Middle frontal gyrus (tissue), 1 donor: ENCODE measurements around the gene CAV3.
"Not testable (repeated sequence)": the region's sequence is repeated elsewhere in the genome, so short reads cannot be mapped to it uniquely, and the experiment has no call there.

Experiments used
- DNase-seq: peaks from one replicate; pipeline ENCODE4 v3.0.0-alpha.2; 2015; ENCODE audit warnings: low spot score; ENCODE audit errors: extremely low spot score

CAV3 gene

DNA sequence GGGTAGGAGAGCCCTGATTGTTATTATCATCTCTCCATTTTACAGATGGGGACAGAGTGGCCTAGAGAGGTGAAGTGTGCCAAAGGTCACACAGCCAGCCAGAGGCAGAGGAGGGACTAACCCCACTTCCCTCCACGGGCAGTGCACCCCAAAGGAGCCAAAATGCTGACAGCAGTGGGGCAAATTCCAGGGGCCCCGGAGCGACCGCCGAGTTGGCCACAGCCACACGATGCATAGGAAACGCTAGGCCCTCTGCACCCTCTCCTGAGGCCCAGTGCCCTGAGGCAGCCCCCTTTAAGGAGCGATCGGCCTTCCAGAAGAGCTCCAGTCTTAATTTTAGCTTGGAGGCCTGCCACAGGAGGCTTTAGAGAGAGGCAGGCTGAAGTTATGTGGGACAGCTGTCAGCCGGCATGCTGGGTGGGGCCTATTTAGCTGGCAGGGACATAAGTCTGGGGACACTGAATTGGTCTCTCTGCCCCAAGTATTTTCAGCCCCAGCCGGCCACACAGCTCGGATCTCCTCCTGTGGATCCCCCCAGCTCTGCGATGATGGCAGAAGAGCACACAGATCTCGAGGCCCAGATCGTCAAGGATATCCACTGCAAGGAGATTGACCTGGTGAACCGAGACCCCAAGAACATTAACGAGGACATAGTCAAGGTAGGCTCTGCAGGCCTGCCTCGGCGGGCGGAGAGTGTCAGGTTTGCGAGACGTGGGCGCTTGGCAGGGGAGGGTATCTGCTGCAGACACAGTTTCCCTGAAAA is at the start of gene CAV3:
Gene CAV3 (plus strand): TSS at position 471 of the 763 bp plus-strand sequence. CDS start 75 bp downstream, at position 546.
- DNase-seq = no peak

GRCh38 chr3:8684992-8685391 is 48.6 kb upstream of the CAV3 start:
- not testable (repeated sequence) for DNase-seq

DNA sequence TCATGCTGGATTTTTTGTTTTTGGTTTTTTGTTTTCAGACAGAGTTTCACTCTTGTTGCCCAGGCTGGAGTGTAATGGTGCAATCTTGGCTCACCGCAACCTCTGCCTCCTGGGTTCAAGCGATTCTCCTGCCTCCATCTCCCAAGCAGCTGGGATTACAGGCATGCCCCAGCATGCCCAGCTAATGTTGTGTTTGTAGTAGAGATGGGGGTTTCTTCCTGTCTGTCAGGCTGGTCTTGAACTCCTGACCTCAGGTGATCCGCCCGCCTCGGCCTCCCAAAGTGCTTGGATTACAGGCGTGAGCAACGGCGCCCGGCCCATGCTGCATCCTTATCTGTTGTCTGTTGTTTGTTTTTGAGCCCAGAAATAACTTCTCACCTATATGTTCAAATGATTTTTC is 42.3 kb upstream of the CAV3 start:
- DNase-seq = not testable (repeated sequence)

- no peak for DNase-seq
These were observed 31.0 kb upstream of the CAV3 start for GRCh38 chr3:8702560-8702959.

GRCh38 chr3:8705575-8705974 is 28.0 kb upstream of the CAV3 start:
- DNase-seq = no peak

DNA sequence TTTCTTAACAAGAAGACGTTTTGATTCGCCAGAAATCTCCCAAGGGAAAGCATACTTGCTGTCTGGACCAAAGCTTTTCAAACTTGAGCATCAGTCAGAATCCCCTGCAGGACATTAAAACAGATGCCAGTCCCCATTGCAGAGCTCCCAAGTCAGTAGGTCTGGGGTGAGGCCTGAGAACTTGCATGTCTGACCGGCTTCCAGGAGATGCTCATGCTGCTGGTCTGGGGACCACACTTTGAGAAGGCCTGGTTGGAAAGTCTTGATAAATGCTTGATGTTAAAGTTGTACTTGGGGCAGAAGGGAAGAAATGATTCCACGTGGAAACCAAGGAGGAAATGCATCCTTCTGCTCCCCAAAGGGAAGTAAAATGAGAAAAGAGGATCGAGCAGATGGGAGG is 24.3 kb upstream of the CAV3 start:
- no peak for DNase-seq

DNA sequence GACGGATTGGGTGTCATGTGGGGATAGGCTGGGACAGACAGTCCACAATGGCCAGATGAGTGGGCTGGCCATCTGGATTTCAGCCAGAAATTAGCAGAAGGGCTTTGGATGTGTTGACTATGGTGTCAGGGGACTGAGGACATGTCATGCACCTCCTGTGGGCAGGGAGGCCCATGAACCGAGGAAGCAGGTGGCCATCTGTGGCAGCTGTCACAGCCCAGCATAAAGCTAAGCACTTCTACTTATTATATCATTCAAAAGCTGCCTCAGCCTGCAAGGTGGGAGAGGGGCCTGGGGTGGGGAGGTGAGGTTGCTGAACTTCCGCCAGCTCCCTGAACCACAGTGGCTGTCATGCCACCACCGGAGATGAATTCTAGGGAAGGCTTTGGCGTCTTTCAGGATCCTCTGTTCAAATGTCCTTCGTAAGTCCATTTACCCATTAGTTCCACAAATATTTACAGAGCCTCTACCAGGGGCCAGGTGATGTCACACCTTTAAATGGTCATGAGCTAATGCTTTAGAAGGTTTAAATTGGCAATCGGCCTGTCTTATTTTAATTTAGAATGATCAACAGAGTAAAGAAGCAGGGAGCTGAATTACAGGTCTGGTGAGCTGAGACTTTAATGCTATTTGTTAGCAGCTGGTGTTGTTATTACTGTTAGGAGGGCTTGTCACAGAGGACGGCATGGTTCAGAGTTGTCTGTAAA is 23.6 kb upstream of the CAV3 start:
- no peak for DNase-seq

- peak; percentile 11 for DNase-seq
These were observed 21.3 kb upstream of the CAV3 start for GRCh38 chr3:8712045-8712907.

- no peak for DNase-seq
These were observed 20.7 kb upstream of the CAV3 start for GRCh38 chr3:8712908-8713255.

DNA sequence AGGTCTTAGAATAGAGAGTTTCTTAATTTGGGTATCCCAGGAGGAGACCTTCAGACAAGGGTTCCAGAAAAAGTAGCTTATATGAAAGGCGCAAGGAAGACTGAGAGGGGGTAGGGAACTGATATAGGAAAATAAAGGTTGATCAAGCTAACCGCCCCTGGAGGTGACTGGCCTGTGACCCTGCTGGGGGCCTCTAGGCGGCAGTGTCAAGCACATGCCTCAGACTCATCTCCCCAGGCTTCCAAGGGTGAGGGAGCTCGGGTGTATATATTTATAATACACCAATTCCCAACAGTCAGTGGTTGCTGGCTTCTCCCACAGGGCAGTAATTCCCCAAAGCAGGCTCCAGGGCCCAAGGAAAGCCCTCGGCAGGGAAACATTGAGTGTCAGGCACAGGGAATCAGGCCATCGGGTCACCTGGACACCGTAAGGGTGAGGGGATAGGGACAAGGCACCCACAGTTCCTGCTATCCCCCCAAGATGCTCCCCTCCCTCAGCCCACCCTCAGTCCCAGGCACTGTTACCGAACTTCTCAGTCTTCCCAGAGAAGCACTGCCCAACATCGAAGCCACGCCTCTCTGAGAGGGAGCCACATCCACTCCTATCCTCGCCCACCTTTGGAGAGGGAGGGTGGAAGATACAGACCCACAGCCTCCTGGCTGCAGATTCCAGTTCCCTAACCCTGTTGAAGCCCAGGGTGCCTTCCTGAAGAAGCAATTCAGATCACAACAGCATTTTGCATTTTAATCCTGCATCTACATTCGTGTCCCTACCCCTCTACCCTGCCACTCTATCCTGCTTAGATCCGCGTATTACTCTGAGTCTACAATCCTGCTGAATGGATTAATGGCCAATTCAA is 19.5 kb upstream of the CAV3 start:
- DNase-seq = no peak

DNA sequence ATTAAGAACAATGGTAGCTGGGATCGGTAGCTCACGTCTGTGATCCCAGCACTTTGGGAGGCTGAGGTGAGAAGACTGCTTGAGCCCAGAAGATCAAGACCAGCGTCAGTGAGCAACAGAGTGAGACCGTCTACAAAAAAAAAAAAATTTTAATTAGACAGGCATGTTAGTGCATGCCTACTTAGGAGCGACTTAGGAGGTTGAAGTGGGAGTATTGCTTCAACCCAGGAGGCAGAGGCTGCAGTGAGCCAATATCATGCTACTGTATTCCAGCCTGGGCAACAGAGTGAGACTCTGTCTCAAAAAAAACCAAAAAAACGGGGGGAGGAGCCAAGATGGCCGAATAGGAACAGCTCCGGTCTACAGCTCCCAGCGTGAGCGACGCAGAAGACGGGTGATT is 17.8 kb upstream of the CAV3 start:
- not testable (repeated sequence) for DNase-seq

- no peak for DNase-seq
These were observed 10.8 kb upstream of the CAV3 start for GRCh38 chr3:8722808-8723207.

- no peak for DNase-seq
These were observed 10.0 kb upstream of the CAV3 start for GRCh38 chr3:8723612-8724011.

GRCh38 chr3:8724108-8724752 is 9.4 kb upstream of the CAV3 start:
- DNase-seq = no peak

DNA sequence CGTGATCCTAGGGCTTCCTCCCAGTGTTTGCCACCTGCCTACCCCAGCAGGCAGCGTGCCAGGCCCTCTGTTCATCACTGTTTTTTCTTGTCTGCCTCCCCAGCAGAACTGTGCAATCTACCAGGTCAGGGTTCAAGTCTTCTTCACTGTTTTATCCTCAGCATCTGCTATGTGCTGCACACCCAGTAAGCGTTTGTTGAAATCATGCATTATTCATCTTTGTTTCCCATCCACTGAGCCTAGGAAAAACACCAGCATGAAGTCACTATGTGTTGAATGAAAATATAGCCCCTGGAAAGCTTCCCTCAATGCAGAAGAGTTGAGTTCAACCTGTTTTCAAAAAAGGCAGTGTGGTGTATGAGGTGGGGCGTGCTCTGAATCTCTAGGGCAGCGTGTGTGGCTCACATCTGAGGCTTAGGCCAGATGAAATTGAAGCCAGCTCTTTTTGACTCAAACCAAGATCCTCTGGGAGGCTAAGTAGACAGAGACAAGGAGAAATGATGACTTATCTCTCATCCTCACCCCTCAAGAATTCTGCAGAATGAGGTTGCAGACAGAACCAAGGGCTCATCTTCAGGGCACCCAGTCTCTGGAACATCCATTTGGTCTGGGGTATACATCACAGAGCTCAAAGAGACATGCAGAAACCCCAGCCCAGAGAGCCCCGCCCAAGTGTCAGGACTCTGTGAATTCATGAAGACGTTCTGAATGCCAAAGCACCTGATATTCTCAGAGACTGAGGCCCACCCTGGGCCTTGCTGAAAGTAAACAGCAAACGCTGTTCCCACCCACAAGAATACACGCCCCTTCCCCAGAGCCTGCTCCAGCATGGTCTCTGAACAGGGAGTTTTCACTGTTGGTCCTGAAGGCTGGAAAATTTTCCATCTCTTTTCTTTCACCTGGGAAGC is 5.7 kb upstream of the CAV3 start:
- DNase-seq = no peak

DNA sequence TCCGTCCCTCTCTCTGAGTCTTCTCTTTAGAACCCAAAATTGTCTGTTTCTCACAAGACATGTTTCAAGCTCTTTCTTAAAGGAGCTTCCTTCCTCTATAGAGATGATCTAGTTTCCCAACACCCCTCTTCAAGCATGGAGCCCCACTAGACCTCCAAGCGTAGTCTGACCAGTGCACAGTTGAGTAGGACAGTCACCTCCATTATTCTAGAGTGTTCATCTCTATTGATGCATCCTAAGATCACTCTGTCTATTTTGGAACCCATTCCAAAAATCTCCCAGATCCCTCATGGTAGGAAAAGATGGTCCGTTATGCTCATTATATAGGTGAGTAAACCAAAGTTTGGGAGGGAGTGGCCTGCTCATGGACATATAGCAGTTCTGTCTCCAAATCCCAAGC is 4.1 kb upstream of the CAV3 start:
- no peak for DNase-seq

- no peak for DNase-seq
These were observed 2.9 kb upstream of the CAV3 start for GRCh38 chr3:8730656-8731055.

DNA sequence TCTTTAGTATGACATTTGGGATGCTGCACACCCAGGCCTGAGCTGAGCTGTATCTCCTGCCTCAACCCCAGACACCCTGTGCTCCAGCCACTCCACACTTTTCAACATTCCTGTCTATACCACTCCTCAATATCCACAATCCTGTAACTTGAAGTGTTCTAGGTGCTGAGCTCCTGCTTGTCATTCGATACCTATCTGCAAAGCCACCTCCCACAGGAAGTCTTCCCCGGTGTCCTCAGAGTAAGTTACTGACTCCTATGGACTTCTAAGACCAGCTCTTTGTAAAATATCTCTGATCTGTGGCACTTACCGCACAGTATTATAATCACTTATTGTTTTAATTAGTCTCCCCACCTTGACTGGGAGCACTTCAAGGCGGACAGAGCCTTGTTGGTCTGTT is 1.2 kb upstream of the CAV3 start:
- DNase-seq = no peak

GRCh38 chr3:8734137-8734878 is 706 bp downstream of the CAV3 start:
- DNase-seq = no peak
